Nucleus accumbens (tissue), 56 donors: Measurements from ENCODE around the gene MACROH2A1.
"Not testable (repeated sequence)": the region's sequence is repeated elsewhere in the genome, so short reads cannot be mapped to it uniquely, and the experiment has no call there.

ENCODE experiments used
- DNase-seq, 56 donors: peaks; one replicate each; lab custom pipeline; 2025; lab: John Stamatoyannopoulos, UW

The MACROH2A1 gene

GRCh38 chr5:135382981-135383380 is 16.1 kb downstream of the MACROH2A1 start:
- no peak for DNase-seq

GRCh38 chr5:135382106-135382790 is 16.8 kb downstream of the MACROH2A1 start:
- no peak for DNase-seq

DNA sequence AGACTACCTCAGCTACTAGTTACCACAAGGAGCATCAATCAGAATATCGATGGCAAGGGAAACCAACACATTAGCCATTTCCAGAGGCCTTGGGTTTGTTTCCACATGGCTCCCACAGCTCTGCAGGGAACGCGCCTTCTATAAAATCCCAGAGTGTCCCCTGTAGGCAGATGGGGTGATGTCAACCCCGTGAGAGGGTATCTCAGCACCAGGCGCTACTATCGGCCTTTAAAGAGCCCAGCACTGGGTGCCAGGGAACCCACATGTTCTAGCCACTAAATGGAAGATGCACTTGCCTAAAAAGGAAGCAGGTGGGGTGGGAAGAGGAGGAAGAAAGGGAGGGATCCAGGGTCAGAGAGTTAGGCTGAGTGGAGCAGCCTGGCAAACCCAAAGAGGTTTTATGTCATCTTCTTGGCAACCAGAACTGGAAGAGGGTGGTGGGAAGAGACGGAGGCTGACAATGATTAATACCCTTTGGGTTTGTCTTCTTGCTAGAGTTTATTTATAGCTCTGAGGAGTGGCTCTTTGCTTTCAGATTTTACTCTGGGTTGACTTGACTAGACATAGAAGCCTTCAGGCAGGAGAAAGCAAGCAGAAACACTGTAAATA is 19.9 kb downstream of the MACROH2A1 start:
- peak in 13 of 56 donors; percentile 21 to 68 (median 45) for DNase-seq

- no peak for DNase-seq
These were observed 21.0 kb downstream of the MACROH2A1 start for GRCh38 chr5:135377751-135378680.

GRCh38 chr5:135376961-135377624 is 21.9 kb downstream of the MACROH2A1 start:
- DNase-seq: peak in 4 of 56 donors; percentile 16 to 25 (median 18)

- peak in 14 of 56 donors; percentile 9 to 57 (median 40) for DNase-seq
These were observed 23.8 kb downstream of the MACROH2A1 start for GRCh38 chr5:135375040-135375793.

DNA sequence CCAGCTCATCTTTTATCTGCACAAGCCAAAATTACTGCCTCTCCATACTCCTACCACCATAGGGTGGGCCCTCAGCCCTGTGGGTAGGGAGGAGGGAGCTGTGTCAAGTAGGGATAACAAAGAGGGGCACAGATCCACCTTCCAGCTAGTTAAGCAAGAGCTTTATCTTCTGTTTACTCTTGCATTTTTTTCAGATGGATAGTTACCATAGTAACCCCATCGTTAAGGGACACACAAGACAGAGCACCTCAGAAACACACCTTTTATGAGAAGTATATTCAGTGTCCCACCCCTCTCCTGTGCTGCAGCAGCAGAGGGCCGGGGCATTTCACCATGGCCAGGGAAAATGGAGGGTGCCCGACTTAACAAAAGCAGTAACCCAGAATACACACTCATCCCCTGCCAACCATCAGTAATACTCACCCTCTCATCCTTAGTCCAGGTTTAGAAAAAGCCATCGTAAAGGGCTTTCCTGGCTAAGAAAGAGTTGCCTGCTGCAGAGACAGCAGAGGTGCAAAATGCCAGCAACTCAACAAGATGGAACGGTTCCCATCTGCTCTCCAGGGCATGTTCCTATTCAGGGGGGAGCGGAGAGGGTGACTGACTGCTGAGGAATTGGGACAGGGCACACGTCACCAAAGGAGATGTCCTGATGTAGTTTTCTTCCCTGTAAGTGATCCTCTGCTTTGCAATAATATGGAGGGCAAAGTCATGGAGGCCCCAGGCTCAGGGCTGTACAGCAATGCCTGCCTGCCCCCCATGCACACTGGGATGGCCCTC is 25.1 kb downstream of the MACROH2A1 start:
- no peak for DNase-seq

- no peak for DNase-seq
These were observed 26.2 kb downstream of the MACROH2A1 start for GRCh38 chr5:135372654-135373381.

- no peak for DNase-seq
These were observed 27.3 kb downstream of the MACROH2A1 start for GRCh38 chr5:135371622-135372232.

- no peak for DNase-seq
These were observed 29.1 kb downstream of the MACROH2A1 start for GRCh38 chr5:135369952-135370351.

DNA sequence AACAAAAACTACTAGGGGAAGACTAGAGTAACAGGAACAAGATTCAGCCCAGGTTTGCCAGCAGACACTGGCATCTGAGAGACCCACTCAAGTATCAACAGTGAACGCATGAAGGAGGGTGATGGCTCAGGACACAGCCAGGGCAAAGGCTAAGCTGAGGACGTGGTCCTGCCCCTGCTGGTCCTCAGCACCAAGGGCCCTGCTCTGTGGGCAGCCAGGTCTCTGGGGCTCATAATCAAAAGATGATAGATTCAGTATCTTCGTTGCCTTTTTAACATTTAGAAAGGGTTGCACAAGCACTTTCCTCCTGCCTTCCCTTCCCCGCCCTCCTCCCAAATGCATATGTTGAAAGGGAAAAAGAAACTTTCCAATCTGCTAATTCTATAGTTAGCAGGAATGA is 31.5 kb downstream of the MACROH2A1 start:
- DNase-seq: no peak

- DNase-seq: no peak
These were observed 32.0 kb downstream of the MACROH2A1 start for GRCh38 chr5:135367076-135367475.

- DNase-seq: no peak
These were observed 33.8 kb downstream of the MACROH2A1 start for GRCh38 chr5:135365281-135365680.

GRCh38 chr5:135364421-135365262 is 34.4 kb downstream of the MACROH2A1 start:
- no peak for DNase-seq

GRCh38 chr5:135363342-135363741 is 35.7 kb downstream of the MACROH2A1 start:
- not testable (repeated sequence) for DNase-seq

- DNase-seq: no peak
These were observed 36.9 kb downstream of the MACROH2A1 start for GRCh38 chr5:135362102-135362501.
